Choroid plexus epithelial cell (primary cell): Measurements from ENCODE around the gene ZNF579.

Source experiments
- DNase-seq: peaks from one replicate; pipeline ENCODE4 v3.0.0-alpha.2; 2010; ENCODE audit warnings: low read depth
- H3K4me3 ChIP-seq: 2 replicates; pipeline ENCODE4 v1.5.1; 2011; ENCODE audit warnings: low read depth, mild to moderate bottlenecking, control low read depth, low read length, moderate library complexity
- CTCF ChIP-seq: conservative IDR thresholded peaks from 2 replicates; pipeline ENCODE4 v1.5.1; 2011; ENCODE audit warnings: low read depth, mild to moderate bottlenecking, control low read depth, inconsistent platforms, low read length, moderate library complexity

Gene ZNF579

DNA sequence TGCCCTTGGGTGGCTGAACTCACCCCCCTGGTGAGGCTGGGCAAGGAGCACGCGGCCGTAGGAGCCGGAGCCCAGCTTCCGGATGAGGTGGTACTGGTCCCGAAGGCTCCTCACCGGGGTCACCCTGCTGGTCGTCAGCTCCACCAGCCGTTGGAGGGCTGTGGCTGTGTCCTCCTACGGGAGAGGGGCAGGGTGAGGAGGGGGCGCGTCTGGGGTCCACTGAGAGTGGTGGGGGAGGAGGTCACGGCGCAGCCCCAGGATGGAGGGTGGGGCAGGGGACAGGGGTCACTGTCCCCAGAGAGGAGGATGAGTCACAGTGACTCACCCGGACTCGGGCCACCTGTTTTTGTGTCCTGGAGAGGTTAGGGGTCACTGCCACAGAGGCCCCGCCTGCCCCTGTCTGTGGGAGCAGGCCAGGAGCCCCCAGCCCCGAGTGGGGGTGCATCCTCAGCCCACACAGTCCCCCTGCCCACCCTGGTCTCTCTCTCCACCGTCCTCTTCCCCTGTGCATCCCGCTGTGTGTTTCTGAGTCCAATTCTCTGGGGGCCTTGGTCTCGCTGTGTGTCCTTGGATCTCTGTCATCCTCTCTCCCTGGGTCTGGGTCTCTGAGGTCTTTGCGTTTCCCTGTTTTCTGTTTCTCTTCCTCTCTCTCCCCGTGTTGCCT is 35.7 kb downstream of the ZNF579 start:
- no peak for TF ChIP-seq CTCF
- no peak overlapping the region for H3K4me3 ChIP-seq
- DNase-seq = no peak

DNA sequence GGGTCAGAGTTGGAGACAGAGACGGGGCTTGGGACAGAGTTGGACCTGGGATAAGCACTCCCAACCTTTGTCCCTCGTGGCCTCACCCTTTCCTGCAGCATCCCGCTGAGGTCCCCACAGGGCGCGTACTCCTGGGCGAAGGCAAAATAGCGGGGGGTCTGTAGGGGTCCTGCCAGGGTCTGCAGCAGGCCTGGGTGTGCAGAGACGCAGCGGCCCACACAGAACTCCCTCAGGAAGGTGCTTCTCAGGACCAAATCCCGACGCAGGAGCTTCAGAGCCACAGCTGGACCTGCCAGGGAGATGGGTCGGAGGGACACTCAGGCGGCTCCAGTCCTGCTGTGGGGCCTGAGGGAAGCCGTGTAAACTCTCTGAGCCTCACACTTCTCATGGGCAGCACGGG is 36.6 kb downstream of the ZNF579 start:
- H3K4me3 ChIP-seq = no peak overlapping the region
- TF ChIP-seq CTCF = no peak
- no peak for DNase-seq

DNA sequence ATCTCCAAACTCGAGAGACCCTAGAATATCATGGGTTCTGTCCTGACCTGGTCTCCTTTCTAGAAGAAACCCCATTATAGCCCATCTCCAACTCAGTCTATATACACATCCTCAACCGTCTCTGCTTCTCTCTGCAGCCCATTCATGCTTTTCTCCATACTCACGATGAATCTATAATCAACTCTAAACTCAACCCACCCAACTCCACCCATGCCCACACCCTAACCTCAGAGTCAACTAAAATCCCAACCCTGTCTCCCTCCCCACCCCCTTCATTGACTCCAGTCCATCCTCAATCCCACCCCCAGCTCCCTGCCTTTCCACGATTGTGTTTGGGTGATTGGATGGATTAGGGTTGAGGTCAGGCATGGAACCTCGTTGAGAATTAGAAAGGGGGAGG is 37.1 kb downstream of the ZNF579 start:
- DNase-seq = no peak
- no peak overlapping the region for H3K4me3 ChIP-seq
- TF ChIP-seq CTCF = no peak

DNA sequence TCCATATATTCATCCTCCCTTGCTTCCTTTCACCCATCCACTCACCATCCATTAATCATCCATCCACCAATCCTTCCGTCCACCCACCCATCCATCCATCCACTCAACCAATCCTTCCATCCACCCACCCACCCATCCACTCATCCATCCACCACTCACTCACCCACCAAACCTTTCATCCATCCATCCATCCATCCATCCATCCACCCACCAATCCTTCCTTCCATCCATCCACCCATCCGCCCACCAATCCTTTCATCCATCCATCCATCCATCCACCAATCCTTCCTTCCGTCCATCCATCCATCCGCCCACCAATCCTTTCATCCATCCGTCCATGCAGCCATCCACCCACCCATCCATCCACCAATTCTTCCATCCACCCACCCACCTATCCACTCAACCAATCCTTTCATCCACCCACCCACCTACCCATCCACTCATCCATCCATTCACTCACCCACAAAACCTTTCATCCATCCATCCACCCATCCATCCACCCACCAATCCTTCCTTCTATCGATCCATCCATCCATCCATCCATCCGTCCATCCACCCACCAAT is 38.3 kb downstream of the ZNF579 start:
- no peak for DNase-seq
- no peak overlapping the region for H3K4me3 ChIP-seq
- TF ChIP-seq CTCF = no peak

GRCh38 chr19:55541091-55541490 is 39.6 kb downstream of the ZNF579 start:
- no peak overlapping the region for H3K4me3 ChIP-seq
- no peak for TF ChIP-seq CTCF
- DNase-seq = no peak

DNA sequence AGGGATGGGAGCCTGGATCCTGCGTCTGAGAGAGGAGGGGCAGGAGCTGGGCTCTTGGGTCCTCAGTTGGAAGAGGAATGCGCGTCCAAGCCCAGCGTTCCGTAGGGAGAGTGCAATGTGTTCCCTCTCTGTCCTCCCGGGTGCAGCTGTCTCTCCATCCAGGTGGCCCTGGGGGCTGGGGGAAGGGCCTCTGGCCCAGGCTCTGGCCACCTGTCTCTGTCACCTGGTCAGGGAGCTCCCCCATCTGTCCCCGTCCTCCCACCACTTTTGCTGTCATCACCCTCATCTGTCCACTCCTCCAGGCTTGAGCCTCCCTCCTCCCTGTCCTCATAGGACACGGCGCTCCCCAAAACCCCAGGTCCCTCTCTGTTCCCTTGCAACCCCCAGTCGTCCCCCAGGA is 40.0 kb downstream of the ZNF579 start:
- no peak overlapping the region for H3K4me3 ChIP-seq
- DNase-seq = no peak
- TF ChIP-seq CTCF = no peak
